Peyer's patch (tissue), 4 donors: ENCODE results near the gene RCVRN. TPM values are rescaled to one million over a fixed set of nuclear protein-coding genes. Genes with fewer than 3 reads are reported as not detected.

Experiments used
- DNase-seq, 3 donors: peaks; one replicate each; pipeline ENCODE4 v3.0.0-alpha.2; 2017 to 2019
- H3K27ac ChIP-seq, 4 donors: fragments of 200-600 bp; sonication (generic); one replicate each; pipeline ENCODE4 v1.5.1; 2016 to 2019
- H3K27me3 ChIP-seq, 2 donors: fragments of 200-600 bp; sonication (generic); one replicate each; pipeline ENCODE4 v1.5.1; 2019
- H3K36me3 ChIP-seq, 3 donors: fragments of 200-600 bp; sonication (generic); one replicate each; pipeline ENCODE4 v1.5.1; 2016 to 2019
- H3K4me1 ChIP-seq, 4 donors: fragments of 200-600 bp; sonication (generic); one replicate each; pipeline ENCODE4 v1.5.1; 2016 to 2019
- H3K4me3 ChIP-seq, 4 donors: fragments of 200-600 bp; sonication (generic); 1 replicate in 3 of 4; 2 replicates in 1 of 4; pipeline ENCODE4 v1.5.1; 2016 to 2019; ENCODE audit warnings: mild to moderate bottlenecking in 1 of 4
- H3K9me3 ChIP-seq, 4 donors: fragments of 200-600 bp; sonication (generic); one replicate each; pipeline ENCODE4 v1.5.1; 2016 to 2019; ENCODE audit warnings: mild to moderate bottlenecking in 1 of 4
- CTCF ChIP-seq, 6 experiments: fragments of 450-650 bp in 4 of 6; fragments of 200-600 bp in 2 of 6; sonication (generic) in 1 of 6; IDR thresholded peaks; one replicate each; pipeline ENCODE4 v1.5.1; 2017 to 2019; ENCODE audit warnings: antibody characterized with exemption in 6 of 6, mild to moderate bottlenecking in 3 of 6, moderate library complexity in 1 of 6
- POLR2A ChIP-seq, 2 donors: fragments of 450-650 bp; IDR thresholded peaks; one replicate each; pipeline ENCODE4 v1.5.1; 2017; ENCODE audit warnings: antibody characterized with exemption in 2 of 2, mild to moderate bottlenecking in 2 of 2, moderate library complexity in 2 of 2
- total RNA-seq, 4 donors: library from RNA; depleted of rRNA; stranded (reverse); fragments of >200 nt; gene quantifications; one replicate each; pipeline ENCODE4 v1.1.0, GENCODE V29; 2016

Gene RCVRN
- total RNA-seq, 4 donors from 2014 or later: not detected

- no peak for DNase-seq
- Histone ChIP-seq H3K9me3 (no peaks in the 10 kb centered on the region), H3K4me3 (no peak overlapping the region), H3K36me3 (no peaks in the 10 kb centered on the region), H3K27me3 (no peaks in the 10 kb centered on the region), H3K27ac (no peak overlapping the region), H3K4me1 (no peaks in the 10 kb centered on the region)
- TF ChIP-seq CTCF (IDR thresholded peaks at IDR 0.05): no peak
- TF ChIP-seq POLR2A (IDR thresholded peaks at IDR 0.05): no peak
Observed at GRCh38 chr17:9868552-9868951, 36.5 kb downstream of the RCVRN start.

GRCh38 chr17:9865586-9865985 lies 39.5 kb downstream of the RCVRN start:
- TF ChIP-seq POLR2A (IDR thresholded peaks at IDR 0.05) (no peak), CTCF (IDR thresholded peaks at IDR 0.05) (no peak)
- H3K27ac ChIP-seq: no peak overlapping the region
- DNase-seq: no peak

GRCh38 chr17:9862949-9863348 lies 42.1 kb downstream of the RCVRN start:
- Histone ChIP-seq H3K9me3 (no peaks in the 10 kb centered on the region), H3K27me3 (no peaks in the 10 kb centered on the region), H3K4me1 (no peaks in the 10 kb centered on the region), H3K4me3 (no peak overlapping the region), H3K27ac (no peak overlapping the region), H3K36me3 (no peaks in the 10 kb centered on the region)
- no peak for TF ChIP-seq CTCF (IDR thresholded peaks at IDR 0.05)
- no peak for TF ChIP-seq POLR2A (IDR thresholded peaks at IDR 0.05)
- no peak for DNase-seq

More at GRCh38 chr17:9865586-9865985, 39.5 kb downstream of the RCVRN start:
- H3K9me3 ChIP-seq: no peaks in the 10 kb centered on the region
- H3K4me3 ChIP-seq: no peak overlapping the region
- no peaks in the 10 kb centered on the region for H3K27me3 ChIP-seq
- H3K4me1 ChIP-seq: no peaks in the 10 kb centered on the region
- H3K36me3 ChIP-seq: no peaks in the 10 kb centered on the region

- TF ChIP-seq CTCF (IDR thresholded peaks at IDR 0.05) (no peak), POLR2A (IDR thresholded peaks at IDR 0.05) (no peak)
- H3K4me1 ChIP-seq: no peaks in the 10 kb centered on the region
Observed at GRCh38 chr17:9862220-9862619, 42.9 kb downstream of the RCVRN start.

GRCh38 chr17:9860851-9861250 lies 44.2 kb downstream of the RCVRN start:
- DNase-seq: no peak

More at GRCh38 chr17:9862220-9862619, 42.9 kb downstream of the RCVRN start:
- Histone ChIP-seq H3K9me3 (no peaks in the 10 kb centered on the region), H3K36me3 (no peaks in the 10 kb centered on the region), H3K4me3 (no peak overlapping the region), H3K27ac (no peak overlapping the region), H3K27me3 (no peaks in the 10 kb centered on the region)
- no peak for DNase-seq

More at GRCh38 chr17:9860851-9861250, 44.2 kb downstream of the RCVRN start:
- no peaks in the 10 kb centered on the region for H3K27me3 ChIP-seq
- no peak overlapping the region for H3K4me3 ChIP-seq
- H3K9me3 ChIP-seq: no peaks in the 10 kb centered on the region
- H3K4me1 ChIP-seq: no peaks in the 10 kb centered on the region
- H3K36me3 ChIP-seq: no peaks in the 10 kb centered on the region
- TF ChIP-seq POLR2A (IDR thresholded peaks at IDR 0.05) (no peak), CTCF (IDR thresholded peaks at IDR 0.05) (no peak)
- no peak overlapping the region for H3K27ac ChIP-seq
